GM12864 (cell line): Measurements from ENCODE around the gene BRI3.

Experiments
- DNase-seq: peaks from one replicate; pipeline ENCODE4 v3.0.0-alpha.2; 2011; ENCODE audit warnings: low read depth
- H3K4me3 ChIP-seq: 2 replicates; pipeline ENCODE4 v1.5.1; 2011; ENCODE audit warnings: mild to moderate bottlenecking, low read depth, low read length, control low read depth
- TF ChIP-seq, protein P1 (sequence below): IDR thresholded peaks from 2 replicates; pipeline ENCODE4 v1.5.1; 2011; ENCODE audit warnings: low read depth, mild to moderate bottlenecking, moderate library complexity, low read length, control low read depth, inconsistent platforms; ENCODE audit errors: missing control alignments

Gene BRI3

DNA sequence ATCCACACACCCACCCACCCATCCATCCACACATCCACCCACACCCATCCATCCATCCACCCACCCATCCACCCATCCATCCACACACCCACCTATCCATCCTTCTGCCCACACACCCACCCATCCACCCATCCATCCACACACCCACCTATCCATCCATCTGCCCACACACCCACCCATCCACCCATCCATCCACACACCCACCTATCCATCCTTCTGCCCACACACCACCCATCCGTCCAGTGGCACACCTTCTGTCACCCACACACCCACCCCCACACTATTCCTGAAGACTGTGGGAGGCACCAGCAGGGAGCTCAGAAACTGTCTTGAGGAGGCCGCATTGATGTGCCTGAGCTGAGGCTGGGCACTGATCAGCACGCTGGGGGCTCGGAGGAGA, 38.6 kb upstream of the BRI3 start:
- TF ChIP-seq, protein P1, sequence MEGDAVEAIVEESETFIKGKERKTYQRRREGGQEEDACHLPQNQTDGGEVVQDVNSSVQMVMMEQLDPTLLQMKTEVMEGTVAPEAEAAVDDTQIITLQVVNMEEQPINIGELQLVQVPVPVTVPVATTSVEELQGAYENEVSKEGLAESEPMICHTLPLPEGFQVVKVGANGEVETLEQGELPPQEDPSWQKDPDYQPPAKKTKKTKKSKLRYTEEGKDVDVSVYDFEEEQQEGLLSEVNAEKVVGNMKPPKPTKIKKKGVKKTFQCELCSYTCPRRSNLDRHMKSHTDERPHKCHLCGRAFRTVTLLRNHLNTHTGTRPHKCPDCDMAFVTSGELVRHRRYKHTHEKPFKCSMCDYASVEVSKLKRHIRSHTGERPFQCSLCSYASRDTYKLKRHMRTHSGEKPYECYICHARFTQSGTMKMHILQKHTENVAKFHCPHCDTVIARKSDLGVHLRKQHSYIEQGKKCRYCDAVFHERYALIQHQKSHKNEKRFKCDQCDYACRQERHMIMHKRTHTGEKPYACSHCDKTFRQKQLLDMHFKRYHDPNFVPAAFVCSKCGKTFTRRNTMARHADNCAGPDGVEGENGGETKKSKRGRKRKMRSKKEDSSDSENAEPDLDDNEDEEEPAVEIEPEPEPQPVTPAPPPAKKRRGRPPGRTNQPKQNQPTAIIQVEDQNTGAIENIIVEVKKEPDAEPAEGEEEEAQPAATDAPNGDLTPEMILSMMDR = no peak
- no peak for DNase-seq
- H3K4me3 ChIP-seq = no peak overlapping the region

DNA sequence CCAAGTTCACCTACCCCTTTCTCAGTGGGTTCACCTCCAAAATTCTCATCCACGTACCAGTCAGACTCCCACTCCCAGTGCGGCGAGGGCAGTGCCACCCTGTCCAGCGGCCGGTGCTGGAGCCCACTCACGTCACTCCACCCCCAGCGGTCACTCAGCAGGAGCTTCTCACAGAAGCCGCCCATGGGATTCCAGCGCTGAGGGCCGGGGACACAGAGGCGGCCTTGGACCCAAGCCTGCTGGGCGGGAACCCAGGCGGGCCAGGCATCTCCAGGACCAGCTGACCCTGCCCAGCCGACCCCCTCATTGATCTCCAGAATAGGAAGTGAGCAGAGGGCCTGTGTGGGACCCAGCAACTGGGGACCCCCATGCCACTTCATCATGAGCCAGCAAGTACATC, 36.6 kb upstream of the BRI3 start:
- TF ChIP-seq, protein P1 = no peak
- no peak for DNase-seq
- no peak overlapping the region for H3K4me3 ChIP-seq

DNA sequence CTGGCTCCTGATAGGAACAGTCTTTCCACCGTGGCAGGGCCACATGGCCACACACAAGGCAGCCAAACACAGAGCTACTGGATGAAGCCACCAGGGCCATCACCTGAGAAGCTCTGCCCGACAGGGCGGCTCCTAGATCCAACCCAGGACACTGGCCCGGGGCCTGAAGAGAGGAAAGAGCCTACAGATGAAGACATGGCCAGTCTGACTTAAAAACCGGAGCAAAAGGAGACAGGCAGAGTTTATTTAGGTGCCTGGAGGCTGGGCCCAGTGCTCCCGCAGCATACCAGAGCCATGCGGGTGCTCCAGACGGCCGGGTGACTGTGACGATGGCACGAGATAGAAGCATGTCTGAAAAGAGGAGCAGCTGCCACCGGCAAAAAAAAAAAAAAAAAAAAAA, 33.3 kb upstream of the BRI3 start:
- DNase-seq = no peak
- no peak overlapping the region for H3K4me3 ChIP-seq
- TF ChIP-seq, protein P1 = no peak

DNA sequence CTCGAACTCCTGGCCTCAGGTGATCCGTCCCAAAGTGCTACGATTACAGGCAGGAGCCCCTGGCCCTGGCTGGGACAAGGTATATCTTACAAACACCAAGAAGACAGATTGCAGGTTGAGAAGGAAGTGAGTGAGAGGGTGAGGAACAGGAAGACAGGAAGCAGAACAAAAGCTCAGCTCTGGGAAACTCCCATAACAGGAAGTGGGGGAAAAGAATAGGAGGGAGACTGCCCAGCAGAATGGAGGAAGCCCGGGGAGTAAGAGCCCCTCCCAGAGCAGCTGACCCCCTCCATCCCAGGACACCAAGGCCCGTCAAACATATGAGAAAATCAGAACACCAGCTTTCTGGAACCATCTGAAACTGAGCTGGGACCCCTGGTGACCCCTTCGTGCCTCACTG, 32.4 kb upstream of the BRI3 start:
- TF ChIP-seq, protein P1 = no peak
- no peak overlapping the region for H3K4me3 ChIP-seq
- DNase-seq = no peak

DNA sequence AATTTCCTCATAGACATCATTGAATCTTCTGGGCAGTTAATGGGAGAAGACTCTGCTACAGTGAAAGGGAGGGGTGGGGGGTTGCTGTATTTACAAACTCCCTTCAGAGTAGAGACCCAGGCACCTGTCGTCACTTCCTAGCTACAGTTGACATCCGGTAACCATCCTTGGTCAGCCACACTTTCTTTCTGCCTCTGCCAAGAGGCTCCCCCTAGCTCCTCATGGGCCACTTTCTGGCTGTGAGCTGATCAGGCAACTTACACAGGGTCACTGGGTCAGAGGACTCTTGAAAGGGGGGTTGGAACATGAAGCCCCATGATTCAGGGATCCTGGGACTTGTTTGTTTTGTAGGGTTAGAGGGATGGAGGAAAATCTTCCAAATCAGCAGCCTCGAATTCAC, 30.7 kb upstream of the BRI3 start:
- TF ChIP-seq, protein P1 = peak; percentile 17
- H3K4me3 ChIP-seq = peak overlapping the region; percentile 96
- peak; percentile 39 for DNase-seq

DNA sequence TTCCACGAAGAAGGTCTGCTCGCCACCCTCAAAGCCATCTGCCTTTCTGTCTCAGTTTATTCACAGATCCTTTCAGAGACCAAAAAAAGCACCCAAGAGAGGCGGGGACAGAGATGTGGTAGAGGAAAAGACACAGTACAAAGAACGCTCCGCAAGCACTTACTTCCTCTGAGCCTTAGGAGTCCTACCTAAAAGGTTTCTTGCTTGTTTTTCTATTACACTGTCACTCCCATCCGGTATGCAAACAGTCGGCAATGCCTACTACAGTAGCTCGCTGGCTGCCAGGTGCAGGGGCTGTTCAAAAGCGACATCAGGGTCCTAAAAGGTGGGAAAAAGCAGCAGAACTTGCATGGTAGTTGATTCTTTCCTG, 30.3 kb upstream of the BRI3 start:
- TF ChIP-seq, protein P1 = no peak
- DNase-seq = peak; percentile 48
- peak overlapping the region; percentile 96 for H3K4me3 ChIP-seq

DNA sequence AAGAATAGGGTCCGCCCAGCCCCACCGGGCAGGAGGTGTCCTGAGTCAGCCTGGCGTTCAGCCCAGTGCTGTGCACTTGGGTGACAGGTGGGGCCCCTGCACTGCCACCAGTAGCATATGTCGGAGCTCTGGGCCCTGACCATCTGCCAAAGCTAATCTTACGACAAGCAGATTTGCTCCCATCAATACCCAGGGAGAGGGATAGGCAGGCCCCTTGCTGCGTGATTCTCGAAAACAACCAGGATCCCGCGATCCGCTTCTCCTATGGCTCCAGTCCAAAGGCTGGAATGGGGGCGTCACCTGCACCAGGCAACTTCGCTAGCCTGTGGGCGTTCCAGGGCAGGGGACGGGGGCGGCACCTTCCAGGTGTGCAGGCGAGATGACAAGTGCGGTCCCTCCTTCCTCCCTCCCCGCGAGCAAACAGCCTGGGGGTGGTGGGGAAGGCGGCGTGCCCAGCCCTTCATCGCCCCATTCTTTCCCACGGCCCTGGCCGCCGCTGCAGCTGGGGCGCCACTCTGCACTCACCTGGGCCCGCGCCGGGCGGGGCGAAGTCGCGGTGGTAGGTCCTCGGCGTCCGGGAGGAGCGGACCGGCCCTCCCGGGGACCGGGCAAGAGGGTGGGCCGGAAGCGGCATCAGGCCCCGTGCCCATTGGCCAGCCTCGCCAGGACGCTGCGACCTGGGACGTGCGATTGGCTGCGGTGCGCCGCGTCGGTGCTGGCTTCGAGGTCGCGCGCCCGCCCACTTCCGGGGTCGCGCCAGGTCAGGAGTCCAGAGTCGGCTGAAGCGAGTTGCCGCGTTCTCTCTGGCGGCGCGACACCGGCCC, 29.7 kb upstream of the BRI3 start, which contains the start of gene TECPR1:
TECPR1 (minus strand) TSS at position 632 of the 824 bp plus-strand sequence. CDS start 6,086 bp downstream, outside the sequence.
- DNase-seq = peak; percentile 78
- peak within 1 kb of the TSS; percentile 96 for H3K4me3 ChIP-seq

More for the DNA sequence above, 29.7 kb upstream of the BRI3 start, which contains the start of gene TECPR1:
- TF ChIP-seq, protein P1 = no peak
